HEK293T (cell line): ENCODE measurements around the gene MOV10L1.

ENCODE experiments used
- CTCF ChIA-PET: fragments of 350-600 bp; formaldehyde crosslinking; extraction: SDS; loops from one replicate; lab custom pipeline; 2021; ENCODE audit warnings: antibody characterized with exemption, inconsistent platforms; lab: Yijun Ruan, JAX
- POLR2A ChIA-PET: fragments of 350-600 bp; formaldehyde crosslinking; extraction: SDS; loops from one replicate; lab custom pipeline; 2020; ENCODE audit warnings: antibody characterized with exemption, inconsistent platforms; lab: Yijun Ruan, JAX
- DNase-seq: peaks from one replicate; pipeline ENCODE4 v3.0.0; 2012; ENCODE audit warnings: mixed read lengths; ENCODE audit errors: extremely low spot score
- ARNT ChIP-seq: fragments of 450-650 bp; IDR thresholded peaks from 2 replicates; pipeline ENCODE4 v1.6.1; 2017; ENCODE audit warnings: mild to moderate bottlenecking
- BHLHE40 ChIP-seq: fragments of 450-650 bp; IDR thresholded peaks from 2 replicates; pipeline ENCODE4 v1.6.1; 2016; ENCODE audit warnings: mild to moderate bottlenecking, moderate library complexity, borderline replicate concordance
- CTBP1 ChIP-seq: fragments of 450-650 bp; IDR thresholded peaks from 2 replicates; pipeline ENCODE4 v1.6.1; 2016; ENCODE audit warnings: borderline replicate concordance
- ELF4 ChIP-seq: fragments of 450-650 bp; IDR thresholded peaks from 2 replicates; pipeline ENCODE4 v1.6.1; 2017; ENCODE audit warnings: antibody characterized with exemption
- FOXA1 ChIP-seq: fragments of 450-650 bp; IDR thresholded peaks from 2 replicates; pipeline ENCODE4 v1.6.1; 2016; ENCODE audit warnings: mild to moderate bottlenecking
- FOXK2 ChIP-seq: fragments of 450-650 bp; IDR thresholded peaks from 2 replicates; pipeline ENCODE4 v1.6.1; 2016; ENCODE audit warnings: mild to moderate bottlenecking
- FOXM1 ChIP-seq: fragments of 450-650 bp; IDR thresholded peaks from 2 replicates; pipeline ENCODE4 v1.6.1; 2017; ENCODE audit warnings: mild to moderate bottlenecking, borderline replicate concordance
- HDGF ChIP-seq: fragments of 450-650 bp; IDR thresholded peaks from 2 replicates; pipeline ENCODE4 v1.6.1; 2017; ENCODE audit warnings: antibody characterized with exemption, borderline replicate concordance
- L3MBTL2 ChIP-seq: fragments of 450-650 bp; conservative IDR thresholded peaks from 2 replicates; pipeline ENCODE4 v1.6.1; 2016; ENCODE audit warnings: mild to moderate bottlenecking
- LEF1 ChIP-seq: fragments of 450-650 bp; IDR thresholded peaks from 2 replicates; pipeline ENCODE4 v1.6.1; 2017; ENCODE audit warnings: mild to moderate bottlenecking, borderline replicate concordance
- NFRKB ChIP-seq: fragments of 450-650 bp; IDR thresholded peaks from 2 replicates; pipeline ENCODE4 v1.6.1; 2016; ENCODE audit warnings: mild to moderate bottlenecking, moderate library complexity
- SP1 ChIP-seq: fragments of 450-650 bp; IDR thresholded peaks from 2 replicates; pipeline ENCODE4 v1.6.1; 2017
- SUZ12 ChIP-seq: fragments of 450-650 bp; IDR thresholded peaks from 2 replicates; pipeline ENCODE4 v1.6.1; 2016; ENCODE audit warnings: mild to moderate bottlenecking
- TARDBP ChIP-seq: fragments of 450-650 bp; IDR thresholded peaks from 2 replicates; pipeline ENCODE4 v1.6.1; 2016
- ZNF384 ChIP-seq: fragments of 450-650 bp; IDR thresholded peaks from 2 replicates; pipeline ENCODE4 v1.6.1; 2016
- TF ChIP-seq, protein P1 (sequence below): fragments of 450-650 bp; IDR thresholded peaks from 2 replicates; pipeline ENCODE4 v1.6.1; 2016

MOV10L1 gene

DNA sequence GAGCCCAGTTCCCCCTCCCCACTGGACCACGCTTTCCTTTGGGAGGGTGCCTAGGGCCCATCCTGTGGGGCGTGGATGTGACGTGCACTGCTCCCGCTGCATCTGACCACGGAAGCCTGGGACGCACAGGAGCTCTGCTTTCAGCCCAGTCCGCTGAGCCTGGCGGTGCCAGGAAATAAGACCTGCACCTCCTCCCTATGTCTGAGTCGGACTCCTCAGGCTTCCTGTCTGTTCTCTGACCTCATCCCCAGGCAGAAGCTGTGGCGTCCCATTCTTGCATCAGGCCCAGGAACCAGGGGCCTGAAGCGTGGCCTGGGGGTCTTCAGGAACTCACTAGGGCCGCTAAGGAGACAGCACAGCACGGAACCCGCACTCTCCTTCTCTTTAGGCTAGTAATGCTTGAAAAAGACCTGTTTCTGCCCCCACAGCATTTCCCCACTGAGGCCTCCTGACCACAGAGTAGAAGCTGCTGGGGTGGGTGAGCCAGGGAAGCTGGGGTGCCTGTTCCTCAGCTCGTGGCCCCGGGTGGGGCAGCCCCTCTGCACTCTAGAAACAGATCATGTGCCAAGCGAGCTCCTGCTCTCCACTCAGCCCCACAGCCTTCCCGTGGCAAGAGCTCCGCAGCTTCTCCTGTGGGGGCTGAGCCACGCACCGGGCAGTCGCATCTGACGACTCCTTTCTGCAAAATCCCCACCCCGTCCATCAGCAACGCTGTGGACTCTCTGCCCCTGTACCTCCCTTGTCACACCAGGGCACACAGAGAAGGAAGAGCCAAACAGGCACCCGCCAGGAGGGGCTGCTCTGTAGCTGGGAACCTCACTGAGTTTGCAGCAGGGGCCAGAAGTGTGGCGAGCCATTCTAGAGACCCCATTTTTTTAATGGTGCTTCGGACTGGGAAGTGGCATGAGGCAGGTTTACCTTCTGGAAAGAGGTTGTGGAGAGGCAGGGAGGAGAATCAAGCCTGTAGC, 22.6 kb downstream of the MOV10L1 start:
- ChIA-PET CTCF (no interaction called here), POLR2A (no interaction called here)
- no peak for DNase-seq
- TF ChIP-seq FOXK2 (no peak), FOXA1 (no peak)
- TF ChIP-seq, protein P1, sequence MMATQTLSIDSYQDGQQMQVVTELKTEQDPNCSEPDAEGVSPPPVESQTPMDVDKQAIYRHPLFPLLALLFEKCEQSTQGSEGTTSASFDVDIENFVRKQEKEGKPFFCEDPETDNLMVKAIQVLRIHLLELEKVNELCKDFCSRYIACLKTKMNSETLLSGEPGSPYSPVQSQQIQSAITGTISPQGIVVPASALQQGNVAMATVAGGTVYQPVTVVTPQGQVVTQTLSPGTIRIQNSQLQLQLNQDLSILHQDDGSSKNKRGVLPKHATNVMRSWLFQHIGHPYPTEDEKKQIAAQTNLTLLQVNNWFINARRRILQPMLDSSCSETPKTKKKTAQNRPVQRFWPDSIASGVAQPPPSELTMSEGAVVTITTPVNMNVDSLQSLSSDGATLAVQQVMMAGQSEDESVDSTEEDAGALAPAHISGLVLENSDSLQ: no peak

DNA sequence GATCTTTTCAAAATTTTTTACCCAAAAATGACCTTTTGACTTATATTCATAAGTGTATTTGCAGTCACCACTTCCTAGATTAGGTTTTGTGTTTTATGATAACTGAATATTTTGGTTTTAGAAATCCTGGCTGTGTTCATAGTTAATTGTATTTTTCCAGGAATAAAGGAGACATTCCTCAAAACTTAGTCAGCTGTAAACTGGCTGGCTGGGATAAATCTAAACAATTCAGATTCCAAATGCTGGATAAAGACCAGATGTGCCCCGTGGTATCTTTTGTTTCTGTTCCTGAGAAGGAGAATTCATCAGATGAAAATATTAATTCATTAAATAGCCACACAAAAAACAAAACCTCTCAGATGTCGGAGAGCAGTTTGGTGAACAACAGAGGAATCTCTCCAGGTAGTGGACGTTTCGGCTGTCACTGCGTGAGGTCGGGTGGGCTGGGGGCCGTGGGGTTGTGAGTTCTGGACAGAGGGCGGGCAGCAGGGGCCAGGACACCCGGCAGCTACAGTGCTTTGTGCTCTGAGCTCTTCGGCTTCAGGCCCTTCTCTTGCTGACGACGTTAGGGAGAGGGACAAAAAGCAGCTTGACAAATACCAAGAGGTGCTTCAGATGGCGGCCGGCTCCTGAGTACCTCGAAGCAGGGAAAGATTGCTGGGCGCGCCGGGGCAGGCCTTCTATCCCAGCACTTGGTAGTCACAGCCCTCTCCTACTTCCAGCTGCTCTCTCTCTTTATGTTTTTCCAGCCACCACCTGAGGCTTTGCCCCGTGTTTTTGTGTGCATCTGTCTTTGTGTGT, 24.6 kb downstream of the MOV10L1 start:
- ChIA-PET POLR2A (no interaction called here), CTCF (no interaction called here)
- TF ChIP-seq TARDBP (no peak), L3MBTL2 (no peak)
- DNase-seq: no peak

DNA sequence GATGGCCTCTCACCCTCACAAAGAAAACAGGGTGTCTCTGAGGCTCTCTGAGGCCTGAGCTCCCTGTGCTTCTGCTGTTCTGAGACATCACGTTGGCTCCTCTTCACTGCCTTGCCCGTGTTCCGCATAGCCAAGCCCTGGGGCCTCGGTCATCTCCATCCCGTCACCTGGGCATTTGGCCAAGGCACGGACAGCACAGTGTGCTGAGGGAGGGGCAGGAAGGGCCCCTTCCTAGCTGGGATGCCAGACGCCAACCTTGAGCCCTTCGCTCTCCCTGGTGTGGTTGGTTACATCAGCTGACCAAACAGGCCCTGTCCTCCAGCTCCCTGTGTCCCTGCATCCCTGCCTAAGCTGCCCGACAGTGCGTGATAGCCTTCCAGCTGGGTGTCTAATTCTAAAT, 25.9 kb downstream of the MOV10L1 start:
- ChIA-PET POLR2A (no interaction called here), CTCF (interaction anchor here (0.6 kb wide), 1 partner anchor 359 kb away, joined by 4 read pairs; no protein-coding TSS in a partner anchor)
- TF ChIP-seq CTBP1 (no peak), SUZ12 (no peak), FOXK2 (no peak), TARDBP (no peak), ZNF384 (no peak)
- DNase-seq: no peak

DNA sequence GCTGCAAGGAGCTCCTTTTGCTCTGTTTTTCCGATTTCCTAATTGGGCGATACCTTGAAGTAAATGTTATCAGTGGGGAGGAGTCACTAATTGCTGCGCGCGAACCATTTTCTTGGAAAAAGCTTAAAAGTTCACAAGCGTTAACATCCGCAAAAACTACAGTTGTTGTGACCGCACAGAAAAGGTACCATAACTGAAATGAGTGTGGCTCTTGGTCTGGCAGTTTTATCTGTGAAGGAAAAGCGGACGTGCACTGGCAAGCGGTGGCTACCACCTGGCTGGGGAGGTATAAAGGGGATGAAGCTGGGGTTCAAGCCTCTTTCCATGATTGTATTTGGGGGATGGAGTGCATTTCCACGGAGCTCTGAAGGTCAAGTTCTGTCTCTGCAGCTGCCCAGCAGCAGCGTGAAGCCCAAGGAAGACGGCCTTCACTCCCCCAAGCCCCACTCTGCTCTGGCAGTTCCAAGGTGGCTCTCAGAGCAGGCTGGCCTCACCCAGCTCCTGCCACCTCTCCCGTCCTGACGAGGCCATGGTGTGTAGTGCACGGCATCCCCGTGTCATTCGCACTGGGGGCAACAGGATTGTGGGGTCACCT, 27.5 kb downstream of the MOV10L1 start:
- ChIA-PET CTCF (no interaction called here), POLR2A (no interaction called here)
- no peak for DNase-seq
- TF ChIP-seq ZNF384 (no peak), SP1 (no peak), CTBP1 (no peak), L3MBTL2 (no peak), FOXM1 (no peak), NFRKB (no peak), SUZ12 (no peak), FOXA1 (no peak), ELF4 (no peak), ARNT (no peak)

DNA sequence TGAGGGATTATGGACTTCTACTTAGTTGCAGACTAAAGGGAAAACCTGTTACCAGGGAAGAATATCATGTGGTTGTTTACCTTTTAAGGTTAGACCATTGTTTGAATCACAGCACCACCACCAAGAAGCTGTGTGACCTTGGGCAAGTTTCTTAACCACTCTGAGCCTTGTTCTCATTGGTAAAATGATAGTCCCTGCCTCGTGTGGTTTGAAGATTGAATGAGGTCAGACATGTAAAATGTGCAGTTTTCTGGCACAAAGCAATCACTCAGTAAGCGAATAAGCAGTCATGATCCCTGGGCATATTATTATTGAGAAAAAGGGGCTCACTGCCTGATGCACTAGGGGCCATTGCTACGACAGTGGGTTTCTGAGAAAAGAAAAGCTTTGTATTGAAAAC, 28.3 kb downstream of the MOV10L1 start:
- no peak for DNase-seq
- TF ChIP-seq BHLHE40 (no peak), ARNT (no peak), ELF4 (no peak), SUZ12 (no peak), SP1 (no peak), ZNF384 (no peak), HDGF (no peak), FOXM1 (no peak), TARDBP (no peak), NFRKB (no peak)
- TF ChIP-seq, protein P1: no peak
- ChIA-PET CTCF (no interaction called here), POLR2A (no interaction called here)

DNA sequence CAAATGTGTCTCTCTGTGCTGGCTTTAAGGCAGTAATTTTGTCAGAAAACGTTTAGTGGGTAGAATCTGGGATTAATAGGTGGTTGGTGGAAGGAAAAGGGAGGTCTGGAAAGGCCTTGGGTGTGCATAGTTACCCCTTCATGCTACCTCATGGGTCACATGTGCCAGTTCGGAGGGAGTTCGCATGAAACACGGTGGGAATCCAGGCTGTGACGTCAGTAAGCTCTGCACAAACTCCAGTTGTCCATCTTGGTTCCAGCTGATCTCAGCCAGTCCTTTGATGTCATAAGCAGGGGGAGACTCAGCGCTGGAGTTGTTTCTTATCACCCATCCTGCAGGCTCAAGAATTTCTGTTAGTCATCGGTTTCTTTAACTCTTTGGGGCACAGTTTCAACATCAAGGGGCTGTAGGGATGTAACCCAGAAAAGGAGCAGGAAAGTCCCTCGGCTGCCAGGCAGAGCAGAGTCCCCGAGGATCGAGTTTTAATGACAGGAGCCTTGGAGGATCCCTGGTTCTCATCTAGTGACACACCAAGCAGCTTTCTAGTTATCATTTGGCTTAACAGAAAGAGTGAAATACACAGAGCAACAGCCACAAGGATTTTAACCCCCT, 28.9 kb downstream of the MOV10L1 start:
- POLR2A ChIA-PET: no interaction called here

More for the DNA sequence above, 28.9 kb downstream of the MOV10L1 start:
- DNase-seq: no peak
- TF ChIP-seq NFRKB: no peak
- TF ChIP-seq BHLHE40: no peak
- no peak for TF ChIP-seq ARNT
- TF ChIP-seq HDGF: no peak
- TF ChIP-seq ELF4: no peak
- TF ChIP-seq SP1: no peak
- no peak for TF ChIP-seq L3MBTL2
- no peak for TF ChIP-seq ZNF384
- no peak for TF ChIP-seq TARDBP
- no peak for TF ChIP-seq LEF1
- CTCF ChIA-PET: no interaction called here
